Lower leg skin (tissue), 3 donors: ENCODE data around the gene GLT1D1.

Experiments used
- CTCF ChIP-seq, 3 donors: fragments of 450-650 bp; IDR thresholded peaks; one replicate each; pipeline ENCODE4 v1.5.1; 2016; ENCODE audit warnings: antibody characterized with exemption in 3 of 3, mild to moderate bottlenecking in 3 of 3, moderate library complexity in 2 of 3
- POLR2A ChIP-seq, 2 donors: fragments of 450-650 bp; IDR thresholded peaks; one replicate each; pipeline ENCODE4 v1.6.1; 2016 to 2017; ENCODE audit warnings: antibody characterized with exemption in 2 of 2, mild to moderate bottlenecking in 1 of 2, moderate library complexity in 1 of 2

DNA sequence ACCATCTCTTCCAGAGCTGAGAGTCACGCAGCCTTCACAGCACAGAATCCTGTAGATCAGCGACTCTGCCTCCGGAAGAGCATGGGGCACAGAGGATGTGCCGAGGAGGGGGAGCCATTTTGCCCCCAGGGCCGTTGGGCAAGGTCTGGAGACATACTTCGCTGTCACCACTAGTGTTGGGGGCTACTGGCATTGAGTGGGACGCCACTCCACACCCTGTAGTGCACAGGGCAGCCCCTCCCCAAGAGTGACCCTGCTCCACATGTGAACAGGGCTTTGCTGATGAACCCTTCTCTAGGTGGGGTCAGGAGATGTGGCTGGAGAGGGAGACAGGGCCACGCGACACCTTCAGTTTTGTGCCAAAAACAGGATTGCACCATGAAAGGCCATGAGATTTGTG lies 6.0 kb downstream of the GLT1D1 start:
- TF ChIP-seq CTCF (IDR thresholded peaks at IDR 0.05) (no peak), POLR2A (IDR thresholded peaks at IDR 0.05) (no peak)
